Astrocyte (in vitro differentiated cells and primary cell): Measurements from ENCODE around the gene TARS3. TPM values are rescaled to one million over a fixed set of nuclear protein-coding genes. Genes with fewer than 3 reads are reported as not detected.

Experiments
- DNase-seq: peaks from one replicate; pipeline ENCODE4 v3.0.0-alpha.2; 2010; ENCODE audit warnings: low read depth
- FAIRE-seq: peaks from 2 replicates; lab custom pipeline; 2011; peaks lifted over from hg19 to GRCh38; lab: Jason Lieb, UNC
- H2AFZ ChIP-seq: 2 replicates; pipeline ENCODE4 v1.6.0; 2012; ENCODE audit warnings: low read depth, low read length, inconsistent platforms
- H3K27ac ChIP-seq: 2 replicates; pipeline ENCODE4 v1.5.1; 2011; ENCODE audit warnings: low read depth, low read length, inconsistent platforms
- H3K27me3 ChIP-seq: 2 replicates; pipeline ENCODE4 v1.6.0; 2011; ENCODE audit warnings: low read length, inconsistent platforms; ENCODE audit not compliant: insufficient read depth
- H3K36me3 ChIP-seq: 2 replicates; pipeline ENCODE4 v1.5.1; 2011; ENCODE audit warnings: low read length, inconsistent platforms; ENCODE audit not compliant: insufficient read depth
- H3K4me1 ChIP-seq: 2 replicates; pipeline ENCODE4 v1.5.1; 2011; ENCODE audit warnings: low read length, inconsistent platforms; ENCODE audit not compliant: insufficient read depth
- H3K4me2 ChIP-seq: 2 replicates; pipeline ENCODE4 v1.6.0; 2012; ENCODE audit warnings: low read length, inconsistent platforms
- H3K4me3 ChIP-seq: 2 replicates; pipeline ENCODE4 v1.5.1; 2011; ENCODE audit warnings: low read depth, mild to moderate bottlenecking, low read length, inconsistent platforms; ENCODE audit not compliant: insufficient read depth
- H3K79me2 ChIP-seq: 2 replicates; pipeline ENCODE4 v1.6.0; 2012; ENCODE audit warnings: mild to moderate bottlenecking, low read length, inconsistent platforms; ENCODE audit not compliant: insufficient read depth
- H3K9ac ChIP-seq: 2 replicates; pipeline ENCODE4 v1.6.0; 2012; ENCODE audit warnings: mild to moderate bottlenecking, low read length, inconsistent platforms
- H3K9me3 ChIP-seq: 2 replicates; pipeline ENCODE4 v1.5.1; 2012; ENCODE audit warnings: low read depth, mild to moderate bottlenecking, low read length, inconsistent platforms; ENCODE audit not compliant: insufficient read depth
- H4K20me1 ChIP-seq: 2 replicates; pipeline ENCODE4 v1.6.0; 2012; ENCODE audit warnings: low read length, inconsistent platforms; ENCODE audit not compliant: insufficient read depth
- H3K27ac Mint-ChIP-seq: one replicate; pipeline ENCODE4 v1.8.0; 2021; ENCODE audit warnings: mild to moderate bottlenecking, mixed read lengths; ENCODE audit not compliant: unreplicated experiment
- H3K27me3 Mint-ChIP-seq: one replicate; pipeline ENCODE4 v1.8.0; 2021; ENCODE audit warnings: low read depth, mixed read lengths; ENCODE audit not compliant: unreplicated experiment
- H3K36me3 Mint-ChIP-seq: one replicate; pipeline ENCODE4 v1.8.0; 2021; ENCODE audit warnings: low read depth, mixed read lengths; ENCODE audit not compliant: unreplicated experiment
- H3K4me1 Mint-ChIP-seq: one replicate; pipeline ENCODE4 v1.8.0; 2021; ENCODE audit warnings: low read depth, mixed read lengths; ENCODE audit not compliant: unreplicated experiment
- H3K4me3 Mint-ChIP-seq: one replicate; pipeline ENCODE4 v1.8.0; 2021; ENCODE audit warnings: mild to moderate bottlenecking, moderate library complexity, mixed read lengths; ENCODE audit not compliant: unreplicated experiment
- H3K9me3 Mint-ChIP-seq: one replicate; pipeline ENCODE4 v1.8.0; 2021; ENCODE audit warnings: mild to moderate bottlenecking, mixed read lengths; ENCODE audit not compliant: unreplicated experiment
- CTCF ChIP-seq: IDR thresholded peaks from 2 replicates; pipeline ENCODE4 v1.5.1; 2011; ENCODE audit warnings: low read depth, mild to moderate bottlenecking, inconsistent platforms, low read length, moderate library complexity; ENCODE audit not compliant: insufficient read depth
- EZH2 ChIP-seq: IDR thresholded peaks from 2 replicates; pipeline ENCODE4 v1.6.1; 2012; ENCODE audit warnings: mild to moderate bottlenecking, low read length, inconsistent platforms; ENCODE audit not compliant: insufficient read depth
- total RNA-seq: library from RNA; stranded (reverse); gene quantifications from 2 replicates; pipeline ENCODE4 v1.2.1, GENCODE V29; 2021

TARS3 gene
- total RNA-seq, 1 donor from 2014 or later = 15.7 TPM

GRCh38 chr15:101618851-101619614 lies 105.2 kb downstream of the TARS3 start:
- Mint-ChIP-seq H3K36me3 (no peaks in the 10 kb centered on the region), H3K27ac (no peak overlapping the region), H3K9me3 (peaks cover 1% of the 10 kb centered on the region), H3K4me3 (no peak overlapping the region), H3K27me3 (peaks cover 13% of the 10 kb centered on the region), H3K4me1 (peaks cover 13% of the 10 kb centered on the region)
- Histone ChIP-seq H3K4me3 (no peak overlapping the region), H3K9me3 (no peaks in the 10 kb centered on the region), H3K36me3 (no peaks in the 10 kb centered on the region), H4K20me1 (no peaks in the 10 kb centered on the region), H3K4me1 (peaks cover 12% of the 10 kb centered on the region), H3K4me2 (no peak overlapping the region), H3K27ac (no peak overlapping the region), H3K27me3 (peaks cover 2% of the 10 kb centered on the region), H3K9ac (no peak overlapping the region), H2AFZ (no peak overlapping the region), H3K79me2 (no peaks in the 10 kb centered on the region)
- TF ChIP-seq CTCF = no peak
- no peak for TF ChIP-seq EZH2
- FAIRE-seq (no peak), DNase-seq (no peak)

- Mint-ChIP-seq H3K4me1 (peaks cover 11% of the 10 kb centered on the region), H3K4me3 (no peak overlapping the region), H3K27me3 (peaks cover 20% of the 10 kb centered on the region), H3K9me3 (no peaks in the 10 kb centered on the region), H3K36me3 (no peaks in the 10 kb centered on the region), H3K27ac (no peak overlapping the region)
- H3K79me2 ChIP-seq = no peaks in the 10 kb centered on the region
- DNase-seq (no peak), FAIRE-seq (no peak)
- H3K9ac ChIP-seq = no peak overlapping the region
- H2AFZ ChIP-seq = no peak overlapping the region
- peaks cover 12% of the 10 kb centered on the region for H3K4me1 ChIP-seq
- no peaks in the 10 kb centered on the region for H3K9me3 ChIP-seq
- TF ChIP-seq CTCF = no peak
- TF ChIP-seq EZH2 = no peak
- no peak overlapping the region for H3K27ac ChIP-seq
- H3K4me2 ChIP-seq = no peak overlapping the region
- no peaks in the 10 kb centered on the region for H4K20me1 ChIP-seq
- H3K27me3 ChIP-seq = peaks cover 2% of the 10 kb centered on the region
- no peak overlapping the region for H3K4me3 ChIP-seq
- H3K36me3 ChIP-seq = no peaks in the 10 kb centered on the region
Observed at GRCh38 chr15:101618076-101618475, 106.2 kb downstream of the TARS3 start.

GRCh38 chr15:101617390-101617965 lies 106.8 kb downstream of the TARS3 start:
- Histone ChIP-seq H3K4me3 (no peak overlapping the region), H3K79me2 (no peaks in the 10 kb centered on the region), H3K9me3 (no peaks in the 10 kb centered on the region), H3K4me1 (peaks cover 12% of the 10 kb centered on the region), H4K20me1 (no peaks in the 10 kb centered on the region), H3K9ac (no peak overlapping the region), H3K27me3 (peaks cover 2% of the 10 kb centered on the region), H3K4me2 (no peak overlapping the region), H2AFZ (no peak overlapping the region), H3K27ac (no peak overlapping the region), H3K36me3 (no peaks in the 10 kb centered on the region)
- no peak for DNase-seq
- H3K36me3 Mint-ChIP-seq = no peaks in the 10 kb centered on the region
- no peak for TF ChIP-seq EZH2
- no peak for TF ChIP-seq CTCF
- no peak for FAIRE-seq
- H3K27ac Mint-ChIP-seq = no peak overlapping the region
- H3K4me3 Mint-ChIP-seq = no peak overlapping the region
- peaks cover 11% of the 10 kb centered on the region for H3K4me1 Mint-ChIP-seq
- no peaks in the 10 kb centered on the region for H3K9me3 Mint-ChIP-seq
- peaks cover 21% of the 10 kb centered on the region for H3K27me3 Mint-ChIP-seq
